A549 (cell line): ENCODE results near the gene SHKBP1. TPM values are rescaled to one million over a fixed set of nuclear protein-coding genes. Genes with fewer than 3 reads are reported as not detected.

Experiments
- ATAC-seq, 2 experiments: fragments of 200-7000 bp in 1 of 2; fragments of >200 bp in 1 of 2; cut with Nextera tagmentation in 1 of 2; cut with Tn5 transposase in 1 of 2; 3 replicates each; pipeline versions ENCODE4 v1.8.0 to v1.9.1; 2018 to 2020; ENCODE audit warnings: mild to moderate bottlenecking in 1 of 2, moderate library complexity in 1 of 2
- CTCF ChIA-PET: fragments of 300-600 bp; sonication (Branson Sonifier 250); formaldehyde crosslinking; extraction: SDS; loops from one replicate; lab custom pipeline; 2021; ENCODE audit warnings: antibody characterized with exemption, inconsistent platforms; lab: Yijun Ruan, JAX
- POLR2A ChIA-PET: fragments of 350-600 bp; formaldehyde crosslinking; extraction: SDS; loops from one replicate; lab custom pipeline; 2021; ENCODE audit warnings: antibody characterized with exemption, inconsistent platforms; lab: Yijun Ruan, JAX
- DNase-seq, 2 experiments: peaks; one replicate each; pipeline versions ENCODE4 v3.0.0 to v3.0.0-alpha.2; 2011 to 2016; ENCODE audit warnings: low read depth in 1 of 2, low spot score in 1 of 2
- FAIRE-seq: peaks from 2 replicates; lab custom pipeline; 2011; peaks lifted over from hg19 to GRCh38; lab: Jason Lieb, UNC
- H3K27ac ChIP-seq, 2 experiments: fragments of >200 bp; sonication (Bioruptor Twin); formaldehyde crosslinking; 3 replicates each; pipeline ENCODE4 v1.5.1; 2016 to 2017
- H3K4me1 ChIP-seq: fragments of >200 bp; sonication (Bioruptor Twin); formaldehyde crosslinking; 3 replicates; pipeline ENCODE4 v1.6.1; 2016
- H3K4me2 ChIP-seq: fragments of >200 bp; sonication (Bioruptor Twin); formaldehyde crosslinking; 3 replicates; pipeline ENCODE4 v1.6.1; 2016
- H3K4me3 ChIP-seq: fragments of >200 bp; sonication (Bioruptor Twin); formaldehyde crosslinking; 3 replicates; pipeline ENCODE4 v1.5.1; 2016
- H3K9me3 ChIP-seq: fragments of >200 bp; sonication (Bioruptor Twin); formaldehyde crosslinking; 3 replicates; pipeline ENCODE4 v1.6.1; 2016
- ATOH8 ChIP-seq: fragments of 250-450 bp; sonication (Bioruptor Pico); IDR thresholded peaks from 2 replicates; pipeline ENCODE4 v1.5.0; 2020; ENCODE audit warnings: low read depth, mild to moderate bottlenecking, moderate library complexity
- BHLHE40 ChIP-seq: IDR thresholded peaks from 2 replicates; pipeline ENCODE4 v1.6.1; 2012; ENCODE audit warnings: low read depth, low read length, inconsistent platforms
- CBX8 ChIP-seq: fragments of 200-600 bp; sonication (generic); IDR thresholded peaks from 2 replicates; pipeline ENCODE4 v1.6.1; 2016
- CEBPB ChIP-seq, 2 experiments: fragments of >200 bp in 1 of 2; sonication (Bioruptor Twin) in 1 of 2; formaldehyde crosslinking in 1 of 2; IDR thresholded peaks; 2 replicates each; pipeline ENCODE4 v1.6.1; 2012 to 2016
- CHD4 ChIP-seq: fragments of 200-600 bp; sonication (generic); IDR thresholded peaks from 2 replicates; pipeline ENCODE4 v1.6.1; 2016; ENCODE audit warnings: antibody characterized with exemption, mild to moderate bottlenecking, borderline replicate concordance
- CTCF ChIP-seq: fragments of >200 bp; sonication (Bioruptor Twin); formaldehyde crosslinking; IDR thresholded peaks from 3 replicates; pipeline ENCODE4 v1.5.1; 2016
- E2F6 ChIP-seq: IDR thresholded peaks from 2 replicates; pipeline ENCODE4 v1.6.1; 2012; ENCODE audit warnings: low read depth, borderline replicate concordance
- EHF ChIP-seq: fragments of 250-450 bp; sonication (Bioruptor Pico); IDR thresholded peaks from 2 replicates; pipeline ENCODE4 v1.5.0; 2020; ENCODE audit warnings: mild to moderate bottlenecking
- ELK1 ChIP-seq: fragments of 150-350 bp; IDR thresholded peaks from 2 replicates; pipeline ENCODE4 v1.6.1; 2014; ENCODE audit warnings: low read depth, mild to moderate bottlenecking, low read length
- FOSL2 ChIP-seq, 2 experiments: fragments of 450-650 bp in 1 of 2; fragments of >200 bp in 1 of 2; sonication (Bioruptor Twin) in 1 of 2; formaldehyde crosslinking; IDR thresholded peaks; 2 replicates each; pipeline versions ENCODE4 v1.5.0 to v1.6.1; 2016 to 2020; ENCODE audit warnings: mild to moderate bottlenecking in 1 of 2, moderate library complexity in 1 of 2
- FOXS1 ChIP-seq: fragments of 250-450 bp; sonication (Bioruptor Pico); IDR thresholded peaks from 2 replicates; pipeline ENCODE4 v1.5.0; 2020; ENCODE audit warnings: mild to moderate bottlenecking, moderate library complexity
- GATA3 ChIP-seq: IDR thresholded peaks from 2 replicates; pipeline ENCODE4 v1.6.1; 2012; ENCODE audit warnings: borderline replicate concordance
- HDAC2 ChIP-seq: fragments of 200-600 bp; sonication (generic); IDR thresholded peaks from 2 replicates; pipeline ENCODE4 v1.6.1; 2016
- HEYL ChIP-seq: fragments of 250-450 bp; sonication (Bioruptor Pico); IDR thresholded peaks from 2 replicates; pipeline ENCODE4 v1.8.0; 2021; ENCODE audit warnings: mild to moderate bottlenecking, moderate library complexity
- HOXB13 ChIP-seq: fragments of 250-450 bp; sonication (Bioruptor Pico); IDR thresholded peaks from 2 replicates; pipeline ENCODE4 v1.5.0; 2020; ENCODE audit warnings: low read depth, mild to moderate bottlenecking, moderate library complexity
- HOXB5 ChIP-seq: fragments of 250-450 bp; sonication (Bioruptor Pico); IDR thresholded peaks from 2 replicates; pipeline ENCODE4 v1.5.0; 2020; ENCODE audit warnings: mild to moderate bottlenecking, moderate library complexity
- JUNB ChIP-seq: fragments of >200 bp; sonication (Bioruptor Twin); formaldehyde crosslinking; IDR thresholded peaks from 2 replicates; pipeline ENCODE4 v1.6.1; 2016
- KDM1A ChIP-seq: fragments of 200-600 bp; sonication (generic); IDR thresholded peaks from 2 replicates; pipeline ENCODE4 v1.6.1; 2016; ENCODE audit warnings: low read depth, mild to moderate bottlenecking
- MAFK ChIP-seq: fragments of 450-650 bp; IDR thresholded peaks from 2 replicates; pipeline ENCODE4 v1.6.1; 2014; ENCODE audit not compliant: partially characterized antibody
- MAX ChIP-seq: IDR thresholded peaks from 2 replicates; pipeline ENCODE4 v1.6.1; 2012
- MAZ ChIP-seq: fragments of 150-350 bp; IDR thresholded peaks from 2 replicates; pipeline ENCODE4 v1.6.1; 2014; ENCODE audit warnings: antibody characterized with exemption, low read depth, low read length, borderline replicate concordance
- NFE2L2 ChIP-seq: fragments of 150-350 bp; conservative IDR thresholded peaks from 2 replicates; pipeline ENCODE4 v1.6.1; 2014; ENCODE audit warnings: low read length
- PHF8 ChIP-seq: fragments of 200-600 bp; sonication (generic); IDR thresholded peaks from 2 replicates; pipeline ENCODE4 v1.6.1; 2016; ENCODE audit warnings: low read depth, mild to moderate bottlenecking, antibody characterized with exemption, moderate library complexity, borderline replicate concordance
- POLR2A ChIP-seq: IDR thresholded peaks from 2 replicates; pipeline ENCODE4 v1.6.1; 2012; ENCODE audit warnings: mild to moderate bottlenecking, low read length
- RAD21 ChIP-seq, 2 experiments: fragments of >200 bp in 1 of 2; sonication (Bioruptor Twin) in 1 of 2; formaldehyde crosslinking in 1 of 2; IDR thresholded peaks in 1 of 2; conservative IDR thresholded peaks in 1 of 2; 2 replicates in 1 of 2; 3 replicates in 1 of 2; pipeline ENCODE4 v1.6.1; 2012 to 2018; ENCODE audit warnings: inconsistent platforms in 1 of 2
- RARB ChIP-seq: fragments of 250-450 bp; sonication (Bioruptor Pico); IDR thresholded peaks from 2 replicates; pipeline ENCODE4 v1.8.0; 2021; ENCODE audit warnings: mild to moderate bottlenecking, moderate library complexity
- RCOR1 ChIP-seq: fragments of 150-350 bp; IDR thresholded peaks from 2 replicates; pipeline ENCODE4 v1.6.1; 2014; ENCODE audit warnings: antibody characterized with exemption, low read length, low read depth
- RFX5 ChIP-seq: fragments of 450-650 bp; IDR thresholded peaks from 2 replicates; pipeline ENCODE4 v1.7.1; 2014; ENCODE audit warnings: antibody characterized with exemption, mild to moderate bottlenecking, moderate library complexity
- RNF2 ChIP-seq: fragments of 200-600 bp; sonication (generic); IDR thresholded peaks from 2 replicates; pipeline ENCODE4 v1.6.1; 2016; ENCODE audit warnings: low read depth, mild to moderate bottlenecking, antibody characterized with exemption, moderate library complexity, borderline replicate concordance
- SMC3 ChIP-seq: fragments of >200 bp; sonication (Bioruptor Twin); formaldehyde crosslinking; IDR thresholded peaks from 3 replicates; pipeline ENCODE4 v1.6.1; 2018; ENCODE audit warnings: inconsistent platforms
- SREBF2 ChIP-seq: fragments of 450-650 bp; IDR thresholded peaks from 2 replicates; pipeline ENCODE4 v1.6.1; 2014; ENCODE audit warnings: mild to moderate bottlenecking, moderate library complexity
- TP53 ChIP-seq: fragments of 250-450 bp; sonication (Bioruptor Pico); IDR thresholded peaks from 2 replicates; pipeline ENCODE4 v1.5.0; 2021; ENCODE audit warnings: mild to moderate bottlenecking, moderate library complexity
- USF2 ChIP-seq: fragments of 450-650 bp; IDR thresholded peaks from 2 replicates; pipeline ENCODE4 v1.6.1; 2014; ENCODE audit warnings: antibody characterized with exemption
- ZC3H11A ChIP-seq: fragments of 450-650 bp; IDR thresholded peaks from 2 replicates; pipeline ENCODE4 v1.6.1; 2014; ENCODE audit warnings: antibody characterized with exemption, mild to moderate bottlenecking
- ZFP36 ChIP-seq: fragments of 450-650 bp; IDR thresholded peaks from 2 replicates; pipeline ENCODE4 v1.6.1; 2014; ENCODE audit warnings: borderline replicate concordance; ENCODE audit not compliant: partially characterized antibody
- WGBS: methylation state at CpG from one replicate; pipeline ENCODE4 v1.1.6; 2017; ENCODE audit errors: missing lambda C conversion rate; 5-methylcytosine and 5-hydroxymethylcytosine counted together
- polyA plus RNA-seq, 4 experiments: library from polyadenylated mRNA; depleted of rRNA in 3 of 4; stranded (reverse); fragments of >200 nt; fragmentation: RNase III in 1 of 4; extraction: RNeasy Plus Mini Kit Qiagen cat#74134 plus additional on column Dnase treatment in 1 of 4; gene quantifications; 2 replicates in 3 of 4; 3 replicates in 1 of 4; pipeline ENCODE4 v1.2.3, GENCODE V29; 2011 to 2017

Gene SHKBP1
- polyA plus RNA-seq, 2 of the 4 experiments (the other 2 are of a cell fraction) = 75.2 to 123 TPM

GRCh38 chr19:40596608-40597328 lies 20.1 kb downstream of the SHKBP1 start:
- CTCF ChIA-PET = interaction anchor here (0.6 to 35.2 kb wide), 10 partner anchors 3 to 675 kb away, joined by 3 to 2247 read pairs (median 20); partner anchors contain the start of genes BLVRB, COQ8B, ITPKC and LTBP4
- FAIRE-seq = no peak
- POLR2A ChIA-PET = interaction anchor here (0.7 to 1.3 kb wide), 2 partner anchors 8 to 26 kb away, joined by 3 read pairs; no protein-coding TSS in a partner anchor
- TF ChIP-seq CHD4 = no peak
- TF ChIP-seq FOSL2 (IDR thresholded peaks at IDR 0.05) = no peak
- peak; percentile 21; the same call in 1 of the 2 replicates for TF ChIP-seq FOSL2 (CRISPR knock-in tag; IDR thresholded peaks at IDR 0.05)
- no peak for TF ChIP-seq ZC3H11A
- TF ChIP-seq HOXB13 (CRISPR knock-in tag) = no peak
- TF ChIP-seq NFE2L2 = no peak
- peak; percentile 38; the same call in 1 of the 2 replicates for TF ChIP-seq RNF2
- no peak for TF ChIP-seq RARB
- TF ChIP-seq POLR2A = 0 out of 2 replicates have a peak, but pooled peaks have one; percentile 28
- no peak for TF ChIP-seq HEYL (CRISPR knock-in tag)
- TF ChIP-seq E2F6 = peak; percentile 99
- peak; percentile 11; the same call in 1 of the 2 replicates for TF ChIP-seq PHF8
- no peak for TF ChIP-seq TP53 (CRISPR knock-in tag)
- TF ChIP-seq CBX8 = no peak
- no peak for TF ChIP-seq CEBPB (IDR thresholded peaks at IDR 0.05)
- TF ChIP-seq KDM1A = no peak
- TF ChIP-seq MAX = peak; percentile 99
- TF ChIP-seq HDAC2 = no peak
- TF ChIP-seq RAD21 (conservative IDR thresholded peaks at IDR 0.05 in 1 of 2, IDR thresholded peaks at IDR 0.05 in 1 of 2) = no peak
- peak; percentile 50 for TF ChIP-seq USF2
- TF ChIP-seq FOXS1 = no peak
- no peak for TF ChIP-seq CTCF
- no peak for TF ChIP-seq ZFP36
- TF ChIP-seq EHF = no peak
- TF ChIP-seq MAZ = no peak
- no peak for TF ChIP-seq MAFK
- no peak for TF ChIP-seq RCOR1
- no peak for TF ChIP-seq SMC3
- TF ChIP-seq JUNB = no peak
- no peak for TF ChIP-seq ELK1
- TF ChIP-seq GATA3 = peak; percentile 45; the same call in 1 of the 2 replicates
- peak; percentile 57; the same call in 1 of the 2 replicates for TF ChIP-seq HOXB5
- no peak for TF ChIP-seq RFX5
- no peak for TF ChIP-seq BHLHE40
- no peak for TF ChIP-seq SREBF2
- peak; percentile 92; the same call in 1 of the 2 replicates for TF ChIP-seq ATOH8 (CRISPR knock-in tag)

More at GRCh38 chr19:40596608-40597328, 20.1 kb downstream of the SHKBP1 start:
- peak; percentile 43 to 71 for ATAC-seq
- peaks cover 41% of the 10 kb centered on the region for H3K4me1 ChIP-seq
- DNase-seq = peak; percentile 89 to 96
- H3K9me3 ChIP-seq = no peaks in the 10 kb centered on the region
- H3K27ac ChIP-seq = peak overlapping the region; percentile 66 to 85
- 5% methylated on average over 30 of the region's 53 CpGs for WGBS
- H3K4me3 ChIP-seq = peak overlapping the region; percentile 47
- peak overlapping the region; percentile 94 for H3K4me2 ChIP-seq
